ENCODE results near the gene ARPC1A.

ARPC1A gene

GRCh38 chr7:99393355-99394187, 67.9 kb downstream of the ARPC1A start:
- H3K36me3 Mint-ChIP-seq = peaks cover 44 to 58% of the 10 kb centered on the region in 2 donors
- no peaks in the 10 kb centered on the region for H3K9me3 Mint-ChIP-seq
- no peaks in the 10 kb centered on the region for H3K27me3 Mint-ChIP-seq
- H3K4me1 Mint-ChIP-seq = peaks cover 28 to 63% of the 10 kb centered on the region in 2 donors
- H3K4me3 Mint-ChIP-seq = peak overlapping the region; percentile 73 to 79
- no peak for ATAC-seq (replicated peaks)
- H3K27ac Mint-ChIP-seq = peak overlapping the region; percentile 93
- DNase-seq = no peak

GRCh38 chr7:99394188-99394502, 68.4 kb downstream of the ARPC1A start:
- peaks cover 46 to 62% of the 10 kb centered on the region in 2 donors for H3K36me3 Mint-ChIP-seq
- H3K4me1 Mint-ChIP-seq = peaks cover 32 to 68% of the 10 kb centered on the region in 2 donors

GRCh38 chr7:99395616-99396327, 70.1 kb downstream of the ARPC1A start:
- H3K4me3 Mint-ChIP-seq = peak overlapping the region in 1 of 2 donors; percentile 17
- H3K27ac Mint-ChIP-seq = peak overlapping the region; percentile 80
- peaks cover 51 to 71% of the 10 kb centered on the region in 2 donors for H3K36me3 Mint-ChIP-seq
- peaks cover 34 to 67% of the 10 kb centered on the region in 2 donors for H3K4me1 Mint-ChIP-seq
- H3K27me3 Mint-ChIP-seq = no peaks in the 10 kb centered on the region
- ATAC-seq (replicated peaks) (no peak), DNase-seq (no peak)
- H3K9me3 Mint-ChIP-seq = no peaks in the 10 kb centered on the region

More at GRCh38 chr7:99394188-99394502, 68.4 kb downstream of the ARPC1A start:
- ATAC-seq (replicated peaks) = no peak
- Mint-ChIP-seq H3K4me3 (peak overlapping the region; percentile 41 to 73), H3K9me3 (no peaks in the 10 kb centered on the region), H3K27ac (peak overlapping the region; percentile 93), H3K27me3 (no peaks in the 10 kb centered on the region)
- no peak for DNase-seq

GRCh38 chr7:99396418-99397296, 71.0 kb downstream of the ARPC1A start:
- no peak for ATAC-seq (replicated peaks)
- Mint-ChIP-seq H3K27ac (peak overlapping the region; percentile 80), H3K4me1 (peaks cover 36 to 58% of the 10 kb centered on the region in 2 donors), H3K36me3 (peaks cover 57 to 78% of the 10 kb centered on the region in 2 donors), H3K4me3 (peak overlapping the region in 1 of 2 donors; percentile 13), H3K27me3 (no peaks in the 10 kb centered on the region), H3K9me3 (no peaks in the 10 kb centered on the region)
- DNase-seq = no peak

- peak overlapping the region in 1 of 2 donors; percentile 23 for H3K4me3 Mint-ChIP-seq
- no peak for DNase-seq
- peak overlapping the region; percentile 80 for H3K27ac Mint-ChIP-seq
- H3K27me3 Mint-ChIP-seq = no peaks in the 10 kb centered on the region
- peaks cover 33 to 51% of the 10 kb centered on the region in 2 donors for H3K4me1 Mint-ChIP-seq
- no peaks in the 10 kb centered on the region for H3K9me3 Mint-ChIP-seq
- peak in 1 of 2 donors; percentile 3 for ATAC-seq (replicated peaks)
- peaks cover 56 to 74% of the 10 kb centered on the region in 2 donors for H3K36me3 Mint-ChIP-seq
Observed at GRCh38 chr7:99397297-99397983, 71.7 kb downstream of the ARPC1A start.

- peak; percentile 7 to 12 for ATAC-seq (replicated peaks)
- H3K27me3 Mint-ChIP-seq = no peaks in the 10 kb centered on the region
Observed at GRCh38 chr7:99398891-99399445, 73.3 kb downstream of the ARPC1A start.

GRCh38 chr7:99399597-99399996, 73.9 kb downstream of the ARPC1A start:
- H3K4me3 Mint-ChIP-seq = no peak overlapping the region
- H3K36me3 Mint-ChIP-seq = peaks cover 58 to 72% of the 10 kb centered on the region in 2 donors
- H3K4me1 Mint-ChIP-seq = peaks cover 27 to 42% of the 10 kb centered on the region in 2 donors
- DNase-seq (no peak), ATAC-seq (replicated peaks) (peak in 1 of 2 donors; percentile 6)
- H3K27me3 Mint-ChIP-seq = no peaks in the 10 kb centered on the region
- no peaks in the 10 kb centered on the region for H3K9me3 Mint-ChIP-seq
- peak overlapping the region; percentile 80 for H3K27ac Mint-ChIP-seq

More at GRCh38 chr7:99398891-99399445, 73.3 kb downstream of the ARPC1A start:
- peaks cover 54 to 74% of the 10 kb centered on the region in 2 donors for H3K36me3 Mint-ChIP-seq
- H3K4me1 Mint-ChIP-seq = peaks cover 26 to 40% of the 10 kb centered on the region in 2 donors
- H3K4me3 Mint-ChIP-seq = peak overlapping the region; percentile 0 to 21
- DNase-seq = no peak
- H3K9me3 Mint-ChIP-seq = no peaks in the 10 kb centered on the region
- peak overlapping the region; percentile 80 for H3K27ac Mint-ChIP-seq

- Mint-ChIP-seq H3K4me1 (peaks cover 33 to 44% of the 10 kb centered on the region in 2 donors), H3K9me3 (no peaks in the 10 kb centered on the region), H3K4me3 (no peak overlapping the region), H3K36me3 (peaks cover 52 to 57% of the 10 kb centered on the region in 2 donors), H3K27me3 (no peaks in the 10 kb centered on the region), H3K27ac (no peak overlapping the region)
- no peak for ATAC-seq (replicated peaks)
- no peak for DNase-seq
Observed at GRCh38 chr7:99402854-99403253, 77.2 kb downstream of the ARPC1A start.

- H3K4me3 Mint-ChIP-seq = no peak overlapping the region
- ATAC-seq (replicated peaks) (no peak), DNase-seq (no peak)
- peak overlapping the region; percentile 68 for H3K27ac Mint-ChIP-seq
- no peaks in the 10 kb centered on the region for H3K27me3 Mint-ChIP-seq
- peaks cover 26 to 38% of the 10 kb centered on the region in 2 donors for H3K4me1 Mint-ChIP-seq
- peaks cover 44 to 49% of the 10 kb centered on the region in 2 donors for H3K36me3 Mint-ChIP-seq
- H3K9me3 Mint-ChIP-seq = no peaks in the 10 kb centered on the region
Observed at GRCh38 chr7:99403764-99404163, 78.1 kb downstream of the ARPC1A start.

- Mint-ChIP-seq H3K27me3 (no peaks in the 10 kb centered on the region), H3K36me3 (peaks cover 46% of the 10 kb centered on the region in 2 donors), H3K4me3 (no peak overlapping the region), H3K4me1 (peaks cover 24 to 34% of the 10 kb centered on the region in 2 donors), H3K27ac (peak overlapping the region; percentile 68), H3K9me3 (no peaks in the 10 kb centered on the region)
- ATAC-seq (replicated peaks) = no peak
- DNase-seq = no peak
Observed at GRCh38 chr7:99404235-99404976, 78.7 kb downstream of the ARPC1A start.

- no peaks in the 10 kb centered on the region for H3K9me3 Mint-ChIP-seq
- H3K36me3 Mint-ChIP-seq = peaks cover 41 to 47% of the 10 kb centered on the region in 2 donors
- ATAC-seq (replicated peaks) = no peak
- no peak overlapping the region for H3K27ac Mint-ChIP-seq
- no peaks in the 10 kb centered on the region for H3K27me3 Mint-ChIP-seq
- H3K4me1 Mint-ChIP-seq = peaks cover 23 to 37% of the 10 kb centered on the region in 2 donors
- no peak overlapping the region for H3K4me3 Mint-ChIP-seq
- no peak for DNase-seq
Observed at GRCh38 chr7:99404977-99405320, 79.3 kb downstream of the ARPC1A start.

- Mint-ChIP-seq H3K9me3 (no peaks in the 10 kb centered on the region), H3K27ac (peak overlapping the region; percentile 14), H3K4me1 (peaks cover 23 to 49% of the 10 kb centered on the region in 2 donors), H3K4me3 (peak overlapping the region; percentile 93 to 94), H3K36me3 (peaks cover 37% of the 10 kb centered on the region in 2 donors), H3K27me3 (no peaks in the 10 kb centered on the region)
- ATAC-seq (replicated peaks) (no peak), DNase-seq (no peak)
Observed at GRCh38 chr7:99406557-99406956, 80.9 kb downstream of the ARPC1A start.

All from stimulated activated naive B cell treated with anti-CD40 and anti-IgM and Interleukin-4, amounts not matched to agents 10 μg/mL and 1 μg/mL and 100 μg/mL, for 72 hours (primary cell).